Neural cell (in vitro differentiated cells): ENCODE measurements around the gene CFAP20DC. TPM values are rescaled to one million over a fixed set of nuclear protein-coding genes. Genes with fewer than 3 reads are reported as not detected.

ENCODE experiments used
- H2AFZ ChIP-seq: fragments of 200-600, 300-800 bp; sonication (generic), shearing (Covaris generic); 2 replicates; pipeline ENCODE4 v1.6.0; 2014; ENCODE audit warnings: low read depth, mild to moderate bottlenecking, antibody characterized with exemption, low read length, moderate library complexity
- H3F3A ChIP-seq: fragments of 200-600 bp; shearing (Covaris generic); 2 replicates; pipeline ENCODE4 v1.6.1; 2016; ENCODE audit warnings: mild to moderate bottlenecking, moderate library complexity, mixed read lengths, antibody characterized with exemption, low read length; ENCODE audit not compliant: insufficient read depth, poor library complexity, severe bottlenecking
- H3K27ac ChIP-seq: fragments of 200-600, 300-800 bp; sonication (generic), shearing (Covaris generic); 2 replicates; pipeline ENCODE4 v1.5.1; 2014; ENCODE audit warnings: mild to moderate bottlenecking, low read length, moderate library complexity
- H3K27me3 ChIP-seq: fragments of 300-800, 200-600 bp; sonication (generic), shearing (Covaris generic); 2 replicates; pipeline ENCODE4 v1.6.0; 2014; ENCODE audit warnings: mild to moderate bottlenecking, low read depth, low read length, moderate library complexity; ENCODE audit not compliant: insufficient read depth
- H3K36me3 ChIP-seq: fragments of 300-800, 200-600 bp; sonication (generic), shearing (Covaris generic); 2 replicates; pipeline ENCODE4 v1.5.1; 2014; ENCODE audit warnings: mild to moderate bottlenecking, antibody characterized with exemption, low read length, moderate library complexity; ENCODE audit not compliant: insufficient read depth
- H3K4me2 ChIP-seq: fragments of 300-800, 200-600 bp; sonication (generic), shearing (Covaris generic); 2 replicates; pipeline ENCODE4 v1.6.0; 2014; ENCODE audit warnings: mild to moderate bottlenecking, low read length
- H3K4me3 ChIP-seq: fragments of 300-800, 200-600 bp; sonication (generic), shearing (Covaris generic); 2 replicates; pipeline ENCODE4 v1.5.1; 2014; ENCODE audit warnings: mild to moderate bottlenecking, low read length, moderate library complexity
- H3K79me2 ChIP-seq: fragments of 200-600 bp; shearing (Covaris generic); replicated peaks from 2 replicates; pipeline ENCODE4 v1.6.0; 2014; ENCODE audit warnings: mild to moderate bottlenecking, low read length, moderate library complexity; ENCODE audit not compliant: insufficient read depth
- H3K9ac ChIP-seq: fragments of 300-800, 200-600 bp; sonication (generic), shearing (Covaris generic); 2 replicates; pipeline ENCODE4 v1.6.1; 2016; ENCODE audit warnings: mild to moderate bottlenecking, low read length, mixed read lengths
- H3K9me2 ChIP-seq: fragments of 200-600 bp; shearing (Covaris generic); 2 replicates; pipeline ENCODE4 v1.6.1; 2016; ENCODE audit warnings: mild to moderate bottlenecking, low read length, mixed read lengths; ENCODE audit not compliant: insufficient read depth
- H3K9me3 ChIP-seq: fragments of 200-600, 300-800 bp; sonication (generic), shearing (Covaris generic); 2 replicates; pipeline ENCODE4 v1.6.1; 2016; ENCODE audit warnings: mild to moderate bottlenecking, mixed run types, low read length, moderate library complexity, mixed read lengths
- H4K20me1 ChIP-seq: fragments of 200-600 bp; shearing (Covaris generic); 2 replicates; pipeline ENCODE4 v1.6.1; 2016; ENCODE audit warnings: mild to moderate bottlenecking, mixed run types; ENCODE audit not compliant: insufficient read depth
- EP300 ChIP-seq: fragments of 450-650 bp; conservative IDR thresholded peaks from 2 replicates; pipeline ENCODE4 v1.6.1; 2014; ENCODE audit warnings: antibody characterized with exemption, mild to moderate bottlenecking, moderate library complexity; ENCODE audit not compliant: poor library complexity, severe bottlenecking
- EZH2 ChIP-seq: fragments of 200-600, 300-800 bp; shearing (Covaris generic), sonication (generic); IDR thresholded peaks from 2 replicates; pipeline ENCODE4 v1.6.1; 2014; ENCODE audit warnings: antibody characterized with exemption, low read length, borderline replicate concordance, mild to moderate bottlenecking; ENCODE audit not compliant: insufficient read depth, poor library complexity, severe bottlenecking
- MXI1 ChIP-seq: fragments of 450-650 bp; conservative IDR thresholded peaks from 2 replicates; pipeline ENCODE4 v1.6.1; 2014; ENCODE audit warnings: antibody characterized with exemption, mild to moderate bottlenecking; ENCODE audit not compliant: poor library complexity, severe bottlenecking
- POLR2AphosphoS5 ChIP-seq: IDR thresholded peaks from 2 replicates; pipeline ENCODE4 v1.6.1; 2012
- RAD21 ChIP-seq: fragments of 450-650 bp; conservative IDR thresholded peaks from 2 replicates; pipeline ENCODE4 v1.6.1; 2014; ENCODE audit warnings: antibody characterized with exemption, mild to moderate bottlenecking, moderate library complexity
- SMC3 ChIP-seq: fragments of 450-650 bp; conservative IDR thresholded peaks from 2 replicates; pipeline ENCODE4 v1.6.1; 2014; ENCODE audit warnings: antibody characterized with exemption, mild to moderate bottlenecking, moderate library complexity; ENCODE audit not compliant: poor library complexity
- TAF1 ChIP-seq: IDR thresholded peaks from 2 replicates; pipeline ENCODE4 v1.6.1; 2012; ENCODE audit warnings: low read depth
- polyA plus RNA-seq: library from polyadenylated mRNA; depleted of rRNA; stranded (reverse); fragments of >200 nt; gene quantifications from 2 replicates; pipeline ENCODE4 v1.2.3, GENCODE V29; 2014
- TF ChIP-seq, protein P1 (sequence below): IDR thresholded peaks from 2 replicates; pipeline ENCODE4 v1.6.1; 2012; ENCODE audit warnings: borderline replicate concordance
- TF ChIP-seq, protein P2 (sequence below): fragments of 450-650 bp; IDR thresholded peaks from 2 replicates; pipeline ENCODE4 v1.5.1; 2014; ENCODE audit warnings: antibody characterized with exemption, mild to moderate bottlenecking, moderate library complexity; ENCODE audit not compliant: poor library complexity, severe bottlenecking

Gene CFAP20DC
- polyA plus RNA-seq, 1 donor from 2014 or later, result not detected

DNA sequence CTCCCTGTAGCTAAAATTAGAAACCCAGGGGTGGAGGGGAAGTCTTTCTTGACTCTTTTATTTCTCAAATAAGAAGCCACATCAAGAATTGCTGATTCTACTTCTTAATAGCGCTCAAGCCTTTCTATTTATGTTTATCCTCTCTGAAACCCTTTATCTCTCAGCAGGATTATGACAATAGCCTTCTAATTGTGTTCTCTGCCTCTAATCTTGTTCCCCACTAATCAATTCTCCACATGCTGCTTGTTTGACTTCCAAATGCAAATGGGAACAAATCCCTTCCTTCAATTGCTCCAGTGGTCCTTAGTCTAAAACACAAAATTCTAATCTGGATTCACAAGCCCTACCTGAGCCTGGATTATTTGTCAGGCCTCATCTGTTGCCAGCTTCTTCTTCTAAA lies 43.7 kb upstream of the CFAP20DC start:
- no peak overlapping the region for H3K4me2 ChIP-seq
- TF ChIP-seq TAF1, result no peak
- TF ChIP-seq, protein P1, sequence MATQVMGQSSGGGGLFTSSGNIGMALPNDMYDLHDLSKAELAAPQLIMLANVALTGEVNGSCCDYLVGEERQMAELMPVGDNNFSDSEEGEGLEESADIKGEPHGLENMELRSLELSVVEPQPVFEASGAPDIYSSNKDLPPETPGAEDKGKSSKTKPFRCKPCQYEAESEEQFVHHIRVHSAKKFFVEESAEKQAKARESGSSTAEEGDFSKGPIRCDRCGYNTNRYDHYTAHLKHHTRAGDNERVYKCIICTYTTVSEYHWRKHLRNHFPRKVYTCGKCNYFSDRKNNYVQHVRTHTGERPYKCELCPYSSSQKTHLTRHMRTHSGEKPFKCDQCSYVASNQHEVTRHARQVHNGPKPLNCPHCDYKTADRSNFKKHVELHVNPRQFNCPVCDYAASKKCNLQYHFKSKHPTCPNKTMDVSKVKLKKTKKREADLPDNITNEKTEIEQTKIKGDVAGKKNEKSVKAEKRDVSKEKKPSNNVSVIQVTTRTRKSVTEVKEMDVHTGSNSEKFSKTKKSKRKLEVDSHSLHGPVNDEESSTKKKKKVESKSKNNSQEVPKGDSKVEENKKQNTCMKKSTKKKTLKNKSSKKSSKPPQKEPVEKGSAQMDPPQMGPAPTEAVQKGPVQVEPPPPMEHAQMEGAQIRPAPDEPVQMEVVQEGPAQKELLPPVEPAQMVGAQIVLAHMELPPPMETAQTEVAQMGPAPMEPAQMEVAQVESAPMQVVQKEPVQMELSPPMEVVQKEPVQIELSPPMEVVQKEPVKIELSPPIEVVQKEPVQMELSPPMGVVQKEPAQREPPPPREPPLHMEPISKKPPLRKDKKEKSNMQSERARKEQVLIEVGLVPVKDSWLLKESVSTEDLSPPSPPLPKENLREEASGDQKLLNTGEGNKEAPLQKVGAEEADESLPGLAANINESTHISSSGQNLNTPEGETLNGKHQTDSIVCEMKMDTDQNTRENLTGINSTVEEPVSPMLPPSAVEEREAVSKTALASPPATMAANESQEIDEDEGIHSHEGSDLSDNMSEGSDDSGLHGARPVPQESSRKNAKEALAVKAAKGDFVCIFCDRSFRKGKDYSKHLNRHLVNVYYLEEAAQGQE, result no peak
- TF ChIP-seq, protein P2, sequence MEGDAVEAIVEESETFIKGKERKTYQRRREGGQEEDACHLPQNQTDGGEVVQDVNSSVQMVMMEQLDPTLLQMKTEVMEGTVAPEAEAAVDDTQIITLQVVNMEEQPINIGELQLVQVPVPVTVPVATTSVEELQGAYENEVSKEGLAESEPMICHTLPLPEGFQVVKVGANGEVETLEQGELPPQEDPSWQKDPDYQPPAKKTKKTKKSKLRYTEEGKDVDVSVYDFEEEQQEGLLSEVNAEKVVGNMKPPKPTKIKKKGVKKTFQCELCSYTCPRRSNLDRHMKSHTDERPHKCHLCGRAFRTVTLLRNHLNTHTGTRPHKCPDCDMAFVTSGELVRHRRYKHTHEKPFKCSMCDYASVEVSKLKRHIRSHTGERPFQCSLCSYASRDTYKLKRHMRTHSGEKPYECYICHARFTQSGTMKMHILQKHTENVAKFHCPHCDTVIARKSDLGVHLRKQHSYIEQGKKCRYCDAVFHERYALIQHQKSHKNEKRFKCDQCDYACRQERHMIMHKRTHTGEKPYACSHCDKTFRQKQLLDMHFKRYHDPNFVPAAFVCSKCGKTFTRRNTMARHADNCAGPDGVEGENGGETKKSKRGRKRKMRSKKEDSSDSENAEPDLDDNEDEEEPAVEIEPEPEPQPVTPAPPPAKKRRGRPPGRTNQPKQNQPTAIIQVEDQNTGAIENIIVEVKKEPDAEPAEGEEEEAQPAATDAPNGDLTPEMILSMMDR, result no peak
- TF ChIP-seq POLR2AphosphoS5, result no peak
- TF ChIP-seq EP300, result no peak
- TF ChIP-seq MXI1, result no peak
- TF ChIP-seq SMC3, result no peak
- no peak overlapping the region for H3K27ac ChIP-seq

DNA sequence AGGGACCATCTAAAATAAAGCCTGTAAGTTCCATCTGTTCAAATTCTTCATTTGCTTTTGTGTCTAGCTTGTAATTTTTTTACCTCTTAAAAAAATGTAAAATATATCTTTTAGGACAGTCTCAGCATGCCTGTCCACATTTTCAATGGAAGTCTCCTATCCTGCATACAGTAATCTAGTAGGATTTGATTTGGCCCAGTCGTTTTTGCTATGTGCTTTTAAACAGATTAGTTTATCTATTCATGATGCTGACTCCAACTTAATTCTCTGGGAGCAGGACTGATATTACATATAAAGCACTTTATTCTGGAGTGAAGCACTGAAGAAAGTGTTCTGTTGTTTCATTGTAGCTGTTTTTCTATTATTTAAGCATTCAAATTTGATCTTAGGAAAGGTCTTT lies 38.9 kb upstream of the CFAP20DC start:
- no peak overlapping the region for H2AFZ ChIP-seq
- H3K36me3 ChIP-seq, result no peaks in the 10 kb centered on the region
- no peaks in the 10 kb centered on the region for H3K27me3 ChIP-seq
- H4K20me1 ChIP-seq, result no peaks in the 10 kb centered on the region
- no peaks in the 10 kb centered on the region for H3F3A ChIP-seq
- no peak overlapping the region for H3K9ac ChIP-seq
- H3K79me2 ChIP-seq, result no peaks in the 10 kb centered on the region
- no peaks in the 10 kb centered on the region for H3K9me3 ChIP-seq
- no peak overlapping the region for H3K27ac ChIP-seq
- no peak overlapping the region for H3K4me2 ChIP-seq
- TF ChIP-seq POLR2AphosphoS5, result no peak
- no peak for TF ChIP-seq EP300
- no peak for TF ChIP-seq EZH2
- no peak for TF ChIP-seq RAD21
- TF ChIP-seq, protein P2, result no peak
- no peak for TF ChIP-seq TAF1
- TF ChIP-seq MXI1, result no peak
- TF ChIP-seq, protein P1, result no peak
- TF ChIP-seq SMC3, result no peak
- no peaks in the 10 kb centered on the region for H3K9me2 ChIP-seq
- no peak overlapping the region for H3K4me3 ChIP-seq

More for the DNA sequence above, 43.7 kb upstream of the CFAP20DC start:
- H3K9me3 ChIP-seq, result no peaks in the 10 kb centered on the region
- H2AFZ ChIP-seq, result no peak overlapping the region
- H3K79me2 ChIP-seq, result no peaks in the 10 kb centered on the region
- H3K9ac ChIP-seq, result no peak overlapping the region
- no peak overlapping the region for H3K4me3 ChIP-seq
- no peaks in the 10 kb centered on the region for H3K9me2 ChIP-seq
- no peaks in the 10 kb centered on the region for H3K27me3 ChIP-seq
- H4K20me1 ChIP-seq, result no peaks in the 10 kb centered on the region
- H3K36me3 ChIP-seq, result no peaks in the 10 kb centered on the region
- no peaks in the 10 kb centered on the region for H3F3A ChIP-seq
